ENCODE measurements around the gene DLGAP4. TPM values are rescaled to one million over a fixed set of nuclear protein-coding genes. Genes with fewer than 3 reads are reported as not detected.

DLGAP4 gene
- total and polyA plus RNA-seq, 9 of the 15 experiments (the other 6 are each of a cell fraction or from before 2014, with no cell fraction given), result 0.31 to 34.1 (median 4.5) TPM

GRCh38 chr20:36574366-36575135 lies 268.4 kb downstream of the DLGAP4 start (continued):
- peak; percentile 84 to 87 for TF ChIP-seq MNT (conservative IDR thresholded peaks at IDR 0.05)
- no peak for TF ChIP-seq SIN3B (IDR thresholded peaks at IDR 0.05; ENCODE audit: low read depth)
- TF ChIP-seq SAFB (IDR thresholded peaks at IDR 0.05; ENCODE audit: borderline replicate concordance, low read depth, low read length), result no peak
- peak; percentile 67 for TF ChIP-seq GATAD2A (IDR thresholded peaks at IDR 0.05)
- TF ChIP-seq MTF1 (CRISPR knock-in tag; IDR thresholded peaks at IDR 0.05; ENCODE audit: borderline replicate concordance), result no peak
- no peak for TF ChIP-seq ZBTB7A (IDR thresholded peaks at IDR 0.05; ENCODE audit: borderline replicate concordance, control insufficient read depth, low read depth, low read length)
- TF ChIP-seq ARID2 (IDR thresholded peaks at IDR 0.05), result no peak
- TF ChIP-seq NRF1 (conservative IDR thresholded peaks at IDR 0.05 in 1 of 2, IDR thresholded peaks at IDR 0.05 in 1 of 2), result peak; percentile 48 to 60; a peak in 3 of 4 replicates
- TF ChIP-seq, protein P1, sequence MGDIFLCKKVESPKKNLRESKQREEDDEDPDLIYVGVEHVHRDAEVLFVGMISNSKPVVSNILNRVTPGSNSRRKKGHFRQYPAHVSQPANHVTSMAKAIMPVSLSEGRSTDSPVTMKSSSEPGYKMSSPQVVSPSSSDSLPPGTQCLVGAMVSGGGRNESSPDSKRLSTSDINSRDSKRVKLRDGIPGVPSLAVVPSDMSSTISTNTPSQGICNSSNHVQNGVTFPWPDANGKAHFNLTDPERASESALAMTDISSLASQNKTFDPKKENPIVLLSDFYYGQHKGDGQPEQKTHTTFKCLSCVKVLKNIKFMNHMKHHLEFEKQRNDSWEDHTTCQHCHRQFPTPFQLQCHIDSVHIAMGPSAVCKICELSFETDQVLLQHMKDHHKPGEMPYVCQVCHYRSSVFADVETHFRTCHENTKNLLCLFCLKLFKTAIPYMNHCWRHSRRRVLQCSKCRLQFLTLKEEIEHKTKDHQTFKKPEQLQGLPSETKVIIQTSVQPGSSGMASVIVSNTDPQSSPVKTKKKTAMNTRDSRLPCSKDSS (IDR thresholded peaks at IDR 0.05; ENCODE audit: low read depth, partially characterized antibody), result no peak
- no peak for TF ChIP-seq SFPQ (IDR thresholded peaks at IDR 0.05; ENCODE audit: low read depth, low read length)
- TF ChIP-seq NR2F6 (CRISPR knock-in tag; IDR thresholded peaks at IDR 0.05), result no peak
- no peak for TF ChIP-seq PRMT5 (CRISPR knock-in tag; IDR thresholded peaks at IDR 0.05)
- no peak for TF ChIP-seq ESRRA (IDR thresholded peaks at IDR 0.05; ENCODE audit: borderline replicate concordance, low read depth)
- no peak for TF ChIP-seq NR4A1 (CRISPR knock-in tag; IDR thresholded peaks at IDR 0.05)
- peak; percentile 49; the same call in 1 of the 2 replicates for TF ChIP-seq NR4A1 (tag; IDR thresholded peaks at IDR 0.05)
- TF ChIP-seq HINFP (tag; conservative IDR thresholded peaks at IDR 0.05; ENCODE audit: low read depth), result no peak
- TF ChIP-seq CBX3 (IDR thresholded peaks at IDR 0.05; ENCODE audit: borderline replicate concordance in 1 of 2, low read length in 2 of 2), result no peak

Measured in K562 (cell line).